UCSD-AML1 (cell line): ENCODE data around the gene SLC2A13.
"Not testable (repeated sequence)": the region's sequence is repeated elsewhere in the genome, so short reads cannot be mapped to it uniquely, and the experiment has no call there.

Experiments
- DNase-seq: peaks from one replicate; lab custom pipeline; 2025; ENCODE audit not compliant: unreplicated experiment; lab: John Stamatoyannopoulos, UW

The SLC2A13 gene

DNA sequence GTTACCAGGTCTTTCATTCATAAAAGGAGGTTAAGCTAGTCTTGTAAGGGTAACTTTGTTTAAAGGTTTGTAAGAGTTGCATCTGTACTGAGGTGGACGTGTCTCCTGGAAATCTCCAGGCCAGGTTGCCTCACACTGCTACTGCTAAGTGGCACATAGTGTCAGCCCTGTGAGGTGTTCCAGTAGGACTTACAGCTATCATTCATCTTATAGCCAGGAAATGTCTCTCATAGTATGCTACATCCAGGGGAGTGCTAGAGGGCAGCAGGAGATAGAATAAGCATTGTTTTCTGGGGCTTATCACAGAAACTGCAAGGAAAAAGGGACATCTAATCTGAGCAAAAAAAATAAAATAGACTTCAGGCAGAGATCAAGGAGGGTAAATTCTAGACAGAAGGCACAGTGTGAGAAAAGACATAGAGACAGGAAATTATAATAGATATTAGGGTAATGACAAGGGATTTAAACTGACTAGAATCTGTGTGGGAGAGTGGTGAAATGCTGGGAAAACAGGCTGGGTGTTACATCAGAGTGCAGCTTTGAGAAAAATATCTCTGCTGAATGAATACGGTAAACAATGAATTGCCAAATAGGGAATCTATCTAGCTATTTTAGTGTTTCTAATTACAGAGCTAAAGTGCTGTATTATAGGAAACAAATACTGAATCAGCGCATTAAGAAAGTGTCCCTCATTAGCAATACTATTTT lies 281.2 kb downstream of the SLC2A13 start:
- DNase-seq: no peak

- DNase-seq: no peak
Measured at GRCh38 chr12:39816671-39817185, 289.2 kb downstream of the SLC2A13 start.

DNA sequence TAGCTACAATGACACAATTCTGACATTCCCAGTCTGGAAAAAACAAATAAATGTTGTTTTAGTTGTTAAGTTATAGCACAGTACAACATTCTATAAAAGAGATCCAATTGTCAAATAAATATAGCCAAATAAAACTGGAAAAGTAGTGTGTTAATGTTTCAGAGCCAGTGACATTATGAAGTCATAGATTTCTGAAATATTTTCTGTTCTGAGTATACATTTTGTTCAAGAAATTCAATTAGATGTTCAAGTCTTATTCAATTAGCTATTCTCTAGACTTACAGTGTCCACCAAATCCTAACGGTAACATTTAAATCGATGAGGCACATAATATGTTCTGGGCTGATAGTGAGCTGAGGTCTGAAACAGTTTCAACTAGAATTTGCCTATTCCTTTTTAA lies 290.1 kb downstream of the SLC2A13 start:
- DNase-seq: no peak

DNA sequence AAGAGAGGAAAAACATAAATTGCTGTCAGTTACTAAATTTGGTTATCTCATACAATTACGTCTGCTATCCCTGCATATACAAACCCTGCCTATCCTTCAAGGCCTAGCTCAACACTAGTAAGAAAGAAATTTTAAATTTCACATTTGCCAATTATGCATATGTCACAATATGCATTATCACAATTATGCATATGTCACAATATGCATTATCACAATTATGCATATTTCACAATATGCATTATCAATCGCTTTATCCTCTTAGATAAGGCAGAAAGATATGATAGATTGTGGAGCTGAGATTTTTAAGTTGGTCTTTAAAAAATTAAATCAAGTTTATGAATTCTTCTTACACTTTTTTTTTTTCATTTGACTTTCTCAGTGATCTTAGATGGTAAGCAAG lies 291.3 kb downstream of the SLC2A13 start:
- DNase-seq: no peak

GRCh38 chr12:39813776-39814175 lies 292.1 kb downstream of the SLC2A13 start:
- no peak for DNase-seq

GRCh38 chr12:39812456-39812855 lies 293.4 kb downstream of the SLC2A13 start:
- not testable (repeated sequence) for DNase-seq

GRCh38 chr12:39807043-39807442 lies 298.8 kb downstream of the SLC2A13 start:
- no peak for DNase-seq

- no peak for DNase-seq
Measured at GRCh38 chr12:39805651-39806050, 300.2 kb downstream of the SLC2A13 start.

DNA sequence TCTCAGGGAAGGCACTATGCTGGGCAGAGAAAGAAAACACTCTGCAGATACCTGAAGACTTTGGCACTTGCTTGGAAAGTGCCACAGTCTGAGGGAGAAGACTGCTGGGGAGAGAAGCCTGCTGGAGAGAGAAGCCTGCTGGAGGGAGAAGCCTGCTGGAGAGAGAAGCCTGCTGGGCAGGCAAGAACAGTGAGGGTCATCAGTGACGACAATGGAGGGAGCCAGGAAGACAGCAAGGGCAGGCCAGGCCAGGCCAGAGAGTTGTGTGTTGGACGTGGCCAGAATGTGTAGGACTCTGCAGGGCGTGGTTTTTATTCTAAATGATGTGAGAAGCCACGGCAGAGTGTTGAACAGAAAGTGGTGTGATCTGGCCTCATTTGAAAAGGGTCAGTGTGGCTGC lies 301.0 kb downstream of the SLC2A13 start:
- DNase-seq: no peak

DNA sequence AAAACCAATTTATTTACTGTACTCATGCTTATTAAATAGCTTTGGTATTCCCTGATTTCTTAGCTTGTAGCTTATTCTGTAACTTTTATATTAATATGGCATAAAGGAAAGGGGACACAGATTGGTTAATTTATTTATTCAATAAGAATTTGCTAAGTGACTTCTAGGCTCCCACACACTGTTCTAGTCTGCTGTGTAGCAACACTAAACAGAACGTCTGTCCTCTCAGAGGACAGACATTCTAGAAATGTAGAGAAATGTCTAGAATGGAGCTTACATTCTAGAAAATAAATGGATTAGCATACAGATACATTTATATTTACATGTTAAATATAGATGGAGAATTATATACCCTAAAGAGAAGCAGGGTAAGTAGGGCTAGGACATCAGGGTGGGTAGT lies 301.4 kb downstream of the SLC2A13 start:
- no peak for DNase-seq

DNA sequence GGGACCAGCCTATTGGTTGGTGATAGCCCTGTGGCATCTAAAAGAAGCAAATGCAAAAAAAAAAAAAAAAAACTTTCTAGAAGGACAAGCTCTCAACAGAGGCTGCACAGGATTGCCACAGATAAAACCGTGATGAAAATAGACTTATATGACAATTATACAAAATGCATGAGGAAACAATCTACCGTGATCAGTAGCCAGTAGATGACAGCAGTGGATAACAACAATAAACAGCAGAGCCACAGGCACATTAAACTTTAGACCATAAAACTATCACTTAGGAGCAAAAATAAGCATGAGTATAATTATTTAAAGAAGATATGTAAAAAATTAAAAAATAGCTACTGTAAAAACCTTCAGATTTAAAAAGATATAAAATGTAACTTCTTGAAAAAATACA lies 302.7 kb downstream of the SLC2A13 start:
- no peak for DNase-seq

GRCh38 chr12:39798977-39799376 lies 306.9 kb downstream of the SLC2A13 start:
- DNase-seq: no peak

DNA sequence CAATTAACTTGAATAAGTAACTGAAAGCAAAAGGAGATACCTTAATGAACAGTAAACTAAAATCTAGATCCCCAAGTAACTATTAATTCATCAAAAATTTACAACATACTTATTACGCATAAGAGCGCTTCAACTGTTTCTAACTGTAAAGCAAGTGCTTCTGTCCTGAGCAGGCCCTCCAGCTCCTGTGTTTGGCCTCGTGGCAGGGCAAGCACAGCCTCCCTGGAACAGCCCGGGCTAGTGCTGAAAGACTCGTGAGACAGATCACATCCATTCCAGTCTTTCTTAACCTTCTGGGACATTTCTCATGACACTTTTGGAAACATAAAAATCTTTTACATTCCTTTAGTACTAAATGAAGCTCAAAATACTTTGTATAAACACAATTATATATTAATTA lies 307.5 kb downstream of the SLC2A13 start:
- DNase-seq: no peak

DNA sequence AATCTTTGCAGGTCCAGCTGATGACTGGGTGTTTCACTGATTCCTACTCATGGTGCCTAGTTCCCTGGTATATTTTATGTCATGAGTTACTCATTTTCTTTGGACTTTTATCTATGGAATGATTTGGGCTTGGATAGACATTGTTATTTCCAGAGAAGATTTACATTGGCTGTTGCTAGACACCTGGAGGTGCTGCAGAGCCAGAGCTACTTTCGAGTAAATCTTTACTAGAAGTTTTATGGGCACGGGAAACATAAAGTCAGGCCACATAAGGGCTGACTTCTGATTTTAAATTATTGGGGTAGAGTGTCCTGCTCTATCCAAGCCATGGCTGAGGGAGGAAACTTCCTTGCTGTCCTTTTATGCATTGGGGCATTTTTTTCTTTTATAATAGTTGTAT lies 310.4 kb downstream of the SLC2A13 start:
- DNase-seq: no peak

DNA sequence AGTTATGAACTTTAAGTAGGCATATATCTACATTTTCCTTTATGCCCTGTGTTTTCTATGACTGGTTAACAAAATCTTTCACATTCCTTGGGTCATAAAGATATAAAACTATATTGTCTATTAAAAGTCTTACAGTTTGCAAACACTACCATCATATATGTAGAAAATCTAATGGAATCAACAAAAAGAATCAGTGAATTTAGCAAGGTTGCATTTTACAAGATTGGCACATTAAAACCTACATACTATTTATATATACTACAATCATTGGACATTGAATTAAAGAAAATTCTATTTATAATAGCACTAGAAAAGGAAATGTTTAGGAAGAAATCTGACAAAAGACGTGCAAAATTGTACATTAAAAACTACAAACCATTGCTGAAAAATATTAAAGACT lies 312.9 kb downstream of the SLC2A13 start:
- no peak for DNase-seq

DNA sequence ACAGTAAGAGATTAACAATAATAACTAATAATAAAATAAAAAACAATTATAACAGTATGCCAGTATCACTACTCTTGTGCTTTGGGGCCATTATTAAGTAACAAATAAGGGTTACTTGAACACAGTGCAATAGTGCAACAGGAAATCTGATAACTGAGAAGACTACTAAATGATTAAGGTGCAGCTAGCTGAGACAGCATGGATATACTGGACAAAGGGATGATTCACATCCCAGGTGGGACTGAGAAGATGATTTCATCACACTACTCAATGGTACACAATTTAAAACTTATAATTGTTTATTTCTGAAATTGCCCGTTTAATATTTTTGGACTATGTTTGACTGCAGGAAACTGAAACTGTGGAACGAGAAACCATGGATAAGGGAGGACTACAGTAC lies 317.6 kb downstream of the SLC2A13 start:
- no peak for DNase-seq

GRCh38 chr12:39785814-39786213 lies 320.1 kb downstream of the SLC2A13 start:
- not testable (repeated sequence) for DNase-seq

DNA sequence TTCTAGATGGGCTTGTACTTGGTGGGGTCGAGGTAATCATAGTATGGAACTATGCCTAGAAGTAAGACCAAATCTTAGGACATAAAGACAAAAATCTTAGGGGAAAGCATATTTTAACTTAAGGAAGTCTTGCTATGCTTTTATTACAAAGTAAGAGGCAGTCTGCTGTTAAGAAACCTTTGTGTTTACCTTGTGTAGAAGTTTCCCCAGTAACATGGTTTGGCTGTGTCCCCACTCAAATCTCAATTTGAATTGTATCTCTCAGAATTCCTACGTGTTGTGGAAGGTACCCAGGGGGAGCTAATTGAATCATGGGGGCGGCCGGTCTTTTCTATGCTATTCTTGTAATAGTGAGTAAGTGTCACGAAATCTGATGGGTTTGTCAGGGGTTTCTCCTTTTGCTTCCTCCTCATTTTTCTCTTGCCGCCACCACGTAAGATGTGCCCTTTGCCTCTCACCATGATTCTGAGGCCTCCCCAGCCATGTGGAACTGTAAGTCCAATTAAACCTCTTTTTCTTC lies 323.8 kb downstream of the SLC2A13 start:
- DNase-seq: no peak

DNA sequence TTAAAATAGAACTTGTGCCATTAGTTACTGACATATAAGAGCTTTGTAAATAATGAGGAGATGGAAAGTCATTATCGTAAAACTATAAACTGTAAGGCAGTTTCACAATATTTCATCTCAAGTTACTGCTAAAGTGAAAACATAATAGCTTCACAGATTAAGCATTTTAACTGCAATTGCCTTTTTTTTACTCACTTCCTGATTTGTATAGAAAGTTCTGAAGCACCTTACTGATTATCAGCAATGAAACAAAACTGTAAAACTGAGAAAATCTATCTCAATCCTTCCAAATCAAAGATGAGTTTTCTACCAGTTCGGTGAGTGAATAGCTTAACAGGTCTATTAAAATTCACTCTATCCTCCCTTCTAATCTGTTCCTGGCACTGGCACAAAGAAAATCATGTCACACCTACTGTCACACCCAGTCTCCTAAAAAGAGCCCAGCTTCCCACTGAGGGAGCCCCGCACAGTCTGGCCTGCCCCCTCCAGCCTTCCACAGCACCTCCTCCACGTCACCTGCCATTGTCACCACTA lies 324.9 kb downstream of the SLC2A13 start:
- no peak for DNase-seq

DNA sequence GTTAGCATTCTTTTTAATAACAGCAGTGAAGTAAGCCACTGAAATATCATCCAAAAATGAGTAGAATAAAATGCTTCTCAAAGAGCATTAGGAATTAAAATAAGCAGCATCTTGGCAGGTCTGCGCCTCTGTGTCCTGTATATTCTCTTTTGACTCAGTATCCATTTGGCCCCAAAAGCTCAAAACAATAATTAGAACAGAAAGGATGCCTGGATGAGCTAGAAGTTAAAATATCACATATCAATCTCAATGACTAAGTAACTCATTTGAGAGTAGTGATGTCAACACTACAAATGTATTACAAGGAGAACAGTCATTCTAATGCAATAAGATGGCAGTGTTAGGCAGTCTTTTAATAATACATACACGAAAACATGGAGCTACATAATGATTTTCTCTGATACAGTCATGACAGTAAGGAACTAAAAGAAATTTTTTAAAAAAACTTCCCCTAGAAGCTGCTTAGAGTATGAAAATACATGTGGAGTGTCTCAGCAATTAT lies 325.4 kb downstream of the SLC2A13 start:
- no peak for DNase-seq

DNA sequence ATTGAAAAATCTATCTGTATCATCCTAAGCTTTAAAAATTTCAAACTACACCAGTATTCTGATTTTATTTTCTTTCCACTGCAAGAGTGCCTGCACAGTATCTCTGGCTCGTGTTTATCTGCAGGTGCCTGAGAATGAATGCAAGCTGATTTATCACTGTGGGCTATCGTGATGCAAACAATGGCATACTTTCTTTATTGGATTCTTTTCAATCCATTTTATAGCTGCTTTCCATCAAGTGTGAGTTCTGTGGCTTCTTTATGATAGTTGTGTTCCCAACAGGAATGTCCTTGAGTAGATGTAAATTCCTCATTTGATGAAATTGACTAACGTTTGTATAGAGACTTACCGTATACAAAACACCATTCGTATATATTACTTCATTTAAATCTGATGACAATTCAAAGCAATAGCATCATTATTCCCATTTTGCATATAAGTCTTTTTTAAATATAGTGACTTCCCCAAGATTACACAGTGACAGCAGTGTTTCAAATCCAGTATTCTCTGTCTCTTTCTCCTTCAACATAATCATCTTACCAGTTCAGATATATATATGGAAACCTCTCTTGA lies 326.0 kb downstream of the SLC2A13 start:
- no peak for DNase-seq

DNA sequence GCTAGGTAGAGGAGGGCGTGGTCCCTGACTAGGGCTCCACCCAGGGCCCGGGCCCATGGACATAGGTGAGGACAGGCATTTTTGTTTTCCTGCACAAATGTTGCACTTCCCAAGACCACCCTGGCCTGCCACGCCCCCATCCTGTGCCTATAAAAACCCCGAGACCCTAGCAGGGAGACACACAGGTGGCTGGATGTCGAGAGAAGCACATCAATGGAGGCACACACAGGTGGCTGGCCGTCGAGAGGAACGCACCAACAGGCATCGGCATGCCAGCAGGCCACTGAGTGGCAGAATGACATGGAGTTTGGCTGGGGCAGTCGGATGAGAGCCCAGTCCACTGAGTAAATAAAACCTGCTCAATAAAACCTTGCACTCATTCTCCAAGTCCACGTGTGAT lies 328.4 kb downstream of the SLC2A13 start:
- DNase-seq: no peak
